Stimulated activated CD8-positive, alpha-beta memory T cell treated with anti-CD3 and anti-CD28 coated beads, Interleukin-2, amount 100 ng/mL, for 1 hour (primary cell): ENCODE measurements around the gene RRBP1.

Experiments used
- DNase-seq, 2 donors: peaks; one replicate each; pipeline ENCODE4 v3.0.0-alpha.2; 2020; ENCODE audit warnings: low read depth in 2 of 2

The RRBP1 gene

DNA sequence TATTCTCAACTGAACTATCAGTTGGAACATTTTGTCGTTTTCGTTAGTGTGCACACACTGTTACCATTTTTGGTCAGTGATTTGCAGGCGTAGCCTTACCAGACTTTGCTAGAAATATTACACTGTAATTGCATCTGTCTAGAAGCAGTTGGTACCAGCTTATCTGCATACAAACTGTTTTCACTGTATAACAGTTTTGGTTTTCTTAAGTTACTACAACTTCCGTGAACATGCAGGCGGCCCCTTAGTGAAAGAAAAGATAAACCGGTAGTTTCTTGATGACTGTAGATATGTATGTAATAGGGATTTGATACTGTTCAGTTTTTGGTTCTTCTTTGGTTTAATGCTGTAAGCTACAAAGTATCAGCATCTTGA is 110.9 kb downstream of the RRBP1 start:
- DNase-seq, result no peak

GRCh38 chr20:17570347-17571152 is 111.5 kb downstream of the RRBP1 start:
- DNase-seq, result no peak

- peak; percentile 77 for DNase-seq
Measured at GRCh38 chr20:17569616-17570346, 112.3 kb downstream of the RRBP1 start, which contains the start of gene DSTN. TSS of gene DSTN (plus strand) at chr20:17570075. CDS start at chr20:17570209, 134 bp downstream.

DNA sequence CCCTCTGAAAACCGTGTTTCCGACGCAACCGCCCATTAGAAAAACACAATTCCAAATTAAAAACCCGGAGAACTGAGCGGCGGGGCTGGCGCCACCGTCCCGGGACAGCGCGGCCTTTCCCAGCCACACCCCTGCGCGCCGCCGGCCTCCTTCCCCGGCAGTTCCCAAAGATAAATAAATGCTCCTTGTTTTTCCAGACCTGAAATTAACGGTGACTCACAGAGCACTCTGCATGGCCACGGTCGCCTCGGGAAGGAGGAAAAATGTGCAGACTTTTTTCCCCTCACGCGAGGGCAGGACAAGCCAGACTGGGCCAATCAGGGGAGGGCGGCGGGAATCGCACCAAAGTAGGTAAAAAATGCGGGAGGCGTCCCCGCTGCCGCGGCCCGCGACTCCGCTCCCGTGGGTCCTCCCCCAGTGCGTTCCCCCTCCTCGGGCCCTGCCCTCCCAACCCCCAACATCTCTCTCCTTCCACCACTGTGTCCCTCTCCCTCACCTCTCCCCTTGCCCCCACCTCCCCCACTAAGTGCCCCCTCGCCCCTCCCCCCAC is 113.0 kb downstream of the RRBP1 start:
- DNase-seq, result no peak

DNA sequence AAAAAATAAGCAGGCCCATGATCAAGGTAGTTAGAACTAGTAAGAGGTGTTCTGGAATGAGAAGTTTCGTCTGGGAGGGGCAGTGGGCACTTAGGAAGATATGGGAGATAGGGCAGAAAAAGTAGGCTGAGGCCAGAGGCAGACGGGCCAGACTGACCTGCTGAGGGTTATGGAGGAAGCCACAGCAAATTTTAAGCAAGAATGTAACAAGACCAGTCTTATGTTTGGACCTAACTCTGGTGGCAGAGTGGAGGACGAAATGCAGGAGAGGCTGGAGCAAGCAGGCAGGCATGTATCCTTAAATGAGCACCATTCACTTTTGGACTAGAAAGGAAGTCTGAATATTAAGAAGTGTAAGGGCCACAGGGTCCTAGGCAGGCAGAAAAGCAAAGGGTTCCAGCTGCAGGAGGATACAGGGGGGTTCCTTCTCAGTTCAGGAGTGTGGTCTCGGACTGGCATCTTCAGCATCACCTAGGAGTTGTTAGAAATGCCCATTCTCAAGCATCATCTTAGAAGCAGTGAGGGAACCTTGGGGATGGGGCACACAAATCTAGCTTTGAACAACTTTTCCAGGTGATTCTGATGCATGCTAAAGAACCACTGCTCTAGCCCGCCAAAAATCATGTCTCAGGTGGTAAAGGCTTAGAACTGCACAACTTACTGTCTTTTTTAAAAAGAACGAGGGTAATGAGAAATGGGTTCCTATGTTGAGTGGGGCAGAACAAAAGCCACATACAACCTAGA is 113.8 kb downstream of the RRBP1 start:
- DNase-seq, result no peak

DNA sequence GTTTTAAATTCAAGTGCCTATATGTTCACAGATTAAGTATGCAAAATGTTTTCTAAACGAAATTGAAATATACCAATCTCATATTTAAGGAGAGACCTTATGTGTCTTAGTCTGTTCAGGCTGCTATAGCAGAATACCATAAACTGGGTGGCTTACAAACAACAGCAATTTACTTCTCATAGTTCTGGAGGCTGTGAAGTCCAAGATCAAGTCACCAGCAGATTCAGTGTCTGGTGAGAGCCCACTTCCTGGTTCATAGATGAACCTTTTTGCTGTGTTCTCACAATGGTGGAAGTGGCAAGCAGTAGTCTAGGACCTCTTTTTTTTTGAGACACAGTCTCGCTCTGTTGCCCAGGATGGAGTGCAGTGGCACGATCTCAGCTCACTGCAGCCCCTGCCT is 115.7 kb downstream of the RRBP1 start:
- no peak for DNase-seq

DNA sequence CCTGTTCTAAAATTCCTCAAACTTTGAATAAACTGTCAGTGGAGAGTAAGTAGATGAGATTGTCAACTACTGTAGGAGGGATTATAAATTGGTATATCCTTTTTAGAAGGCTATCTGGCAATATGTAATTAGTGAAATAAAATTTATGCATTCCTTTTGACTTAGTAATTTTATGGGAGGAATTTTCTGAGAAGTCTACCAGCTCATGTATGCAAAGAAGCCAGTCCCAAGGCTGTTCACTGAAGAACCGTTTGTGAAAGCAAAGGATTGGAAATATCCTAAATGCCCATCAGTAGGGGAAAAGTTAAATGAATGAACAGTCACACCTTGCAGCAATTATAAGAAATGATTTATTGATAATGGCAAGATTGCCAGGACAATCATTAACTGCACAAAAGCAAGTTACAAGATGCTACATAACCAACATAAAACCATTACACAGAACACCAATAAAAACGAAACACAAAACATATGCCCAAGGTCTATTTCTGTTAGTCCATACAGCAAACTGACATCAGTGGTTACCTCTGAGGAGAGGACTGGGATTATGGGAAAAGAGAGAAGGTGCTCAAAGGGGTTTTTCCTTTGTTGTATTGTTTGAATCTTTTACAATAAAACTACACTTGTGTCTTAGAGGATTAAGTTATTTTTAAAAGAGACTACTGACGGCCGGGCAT is 116.7 kb downstream of the RRBP1 start:
- DNase-seq, result no peak
